ENCODE data around the gene USP33.
A peak's percentile ranks its signal among the peaks of the same experiment; 100 is the strongest.

The USP33 gene

DNA sequence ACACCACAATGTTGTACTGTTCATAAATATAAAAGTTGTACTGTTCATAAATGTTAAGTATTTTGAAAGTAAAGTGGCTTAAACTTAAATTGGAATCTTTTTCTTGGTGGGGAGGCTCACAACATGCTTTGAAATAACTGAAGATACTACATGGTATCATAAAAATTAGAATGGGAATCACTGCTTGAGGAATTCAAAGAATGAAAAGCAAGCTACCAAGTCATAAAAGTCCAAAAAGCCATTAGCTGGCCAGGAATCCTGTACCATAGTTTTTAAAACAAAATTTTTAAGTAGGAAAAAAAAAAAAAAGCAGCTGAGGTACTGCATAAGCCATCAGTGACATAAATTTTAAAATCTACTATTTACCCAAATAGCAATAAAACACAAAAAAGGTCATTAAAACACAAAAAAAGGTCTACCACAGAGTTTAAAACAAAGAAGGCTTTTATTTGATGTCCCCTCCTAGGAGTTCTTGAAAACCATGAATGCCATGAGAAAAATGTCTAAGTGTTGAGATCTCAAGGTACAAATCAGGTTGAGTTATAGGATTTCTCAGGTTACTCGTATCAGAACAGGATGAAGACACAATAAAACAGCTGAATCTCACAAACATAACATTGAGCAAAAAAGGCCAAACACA, 85.8 kb downstream of the USP33 start:
- Histone ChIP-seq H3K27ac (ENCODE audit: insufficient read depth in 1 of 2, low read depth in 1 of 2, low read length in 2 of 2, poor library complexity in 1 of 2, severe bottlenecking in 2 of 2) (no peak overlapping the region), H3K4me1 (ENCODE audit: control extremely low read depth in 1 of 4, control insufficient read depth in 4 of 4, insufficient read depth in 4 of 4, low read length in 3 of 4) (peaks cover 0 to 11% (median 0%) of the 10 kb centered on the region in 4 experiments), H3K4me3 (ENCODE audit: control insufficient read depth in 1 of 7, extremely low read depth in 1 of 7, insufficient read depth in 4 of 7, low read depth in 2 of 7, low read length in 6 of 7) (no peak overlapping the region), H3K36me3 (ENCODE audit: control insufficient read depth in 4 of 4, insufficient read depth in 4 of 4, low read length in 3 of 4) (peaks cover 0 to 9% (median 3%) of the 10 kb centered on the region in 4 experiments), H3K9me3 (ENCODE audit: control extremely low read depth in 1 of 5, control insufficient read depth in 4 of 5, insufficient read depth in 2 of 5, low read depth in 1 of 5, low read length in 4 of 5) (no peaks in the 10 kb centered on the region), H3K27me3 (replicated peaks in 2 of 5; ENCODE audit: control insufficient read depth in 4 of 5, insufficient read depth in 5 of 5, low read length in 4 of 5) (no peaks in the 10 kb centered on the region)
- no peak for DNase-seq
- ChIA-PET CTCF (interaction anchor here (0.8 kb wide), 1 partner anchor 395 kb away, joined by 3 read pairs; no protein-coding TSS in a partner anchor), POLR2A (interaction anchor here (0.5 kb wide), 1 partner anchor 374 kb away, joined by 5 read pairs; no protein-coding TSS in a partner anchor)
- WGBS (ENCODE audit: insufficient coverage): no CpG with 5 or more reads among the region's 1 CpG

DNA sequence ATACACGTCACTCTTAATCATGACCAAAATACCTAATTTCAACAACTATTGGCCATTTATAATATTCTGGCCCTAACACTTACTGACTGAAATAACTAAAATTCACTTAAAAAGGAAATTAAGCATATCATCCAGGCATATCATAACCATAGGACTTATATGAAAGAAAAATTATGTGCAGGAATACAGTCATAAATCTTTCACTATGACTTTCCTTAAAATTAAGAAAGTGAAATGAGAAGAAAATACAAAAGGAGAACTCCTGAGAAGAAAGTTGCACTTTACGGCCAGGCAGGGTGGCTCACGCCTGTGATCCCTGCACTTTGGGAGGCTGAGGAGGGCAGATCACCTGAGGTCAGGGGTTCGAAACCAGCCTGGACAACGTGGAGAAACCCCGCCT, 86.6 kb downstream of the USP33 start:
- CTCF ChIA-PET: interaction anchor here (0.8 to 1.1 kb wide), 2 partner anchors 31 to 394 kb away, joined by 3 read pairs; no protein-coding TSS in a partner anchor
- Histone ChIP-seq H3K27me3 (replicated peaks in 2 of 5; ENCODE audit: control insufficient read depth in 4 of 5, insufficient read depth in 5 of 5, low read length in 4 of 5) (no peaks in the 10 kb centered on the region), H3K9me3 (ENCODE audit: control extremely low read depth in 1 of 5, control insufficient read depth in 4 of 5, insufficient read depth in 2 of 5, low read depth in 1 of 5, low read length in 4 of 5) (no peaks in the 10 kb centered on the region), H3K27ac (ENCODE audit: insufficient read depth in 1 of 2, low read depth in 1 of 2, low read length in 2 of 2, poor library complexity in 1 of 2, severe bottlenecking in 2 of 2) (no peak overlapping the region), H3K4me1 (ENCODE audit: control extremely low read depth in 1 of 4, control insufficient read depth in 4 of 4, insufficient read depth in 4 of 4, low read length in 3 of 4) (peaks cover 0 to 9% (median 0%) of the 10 kb centered on the region in 4 experiments), H3K36me3 (ENCODE audit: control insufficient read depth in 4 of 4, insufficient read depth in 4 of 4, low read length in 3 of 4) (peaks cover 0 to 9% (median 3%) of the 10 kb centered on the region in 4 experiments), H3K4me3 (ENCODE audit: control insufficient read depth in 1 of 7, extremely low read depth in 1 of 7, insufficient read depth in 4 of 7, low read depth in 2 of 7, low read length in 6 of 7) (no peak overlapping the region)
- POLR2A ChIA-PET: no interaction called here
- DNase-seq: no peak
- 95% methylated on average over 6 of the region's 6 CpGs for WGBS (ENCODE audit: insufficient coverage)

DNA sequence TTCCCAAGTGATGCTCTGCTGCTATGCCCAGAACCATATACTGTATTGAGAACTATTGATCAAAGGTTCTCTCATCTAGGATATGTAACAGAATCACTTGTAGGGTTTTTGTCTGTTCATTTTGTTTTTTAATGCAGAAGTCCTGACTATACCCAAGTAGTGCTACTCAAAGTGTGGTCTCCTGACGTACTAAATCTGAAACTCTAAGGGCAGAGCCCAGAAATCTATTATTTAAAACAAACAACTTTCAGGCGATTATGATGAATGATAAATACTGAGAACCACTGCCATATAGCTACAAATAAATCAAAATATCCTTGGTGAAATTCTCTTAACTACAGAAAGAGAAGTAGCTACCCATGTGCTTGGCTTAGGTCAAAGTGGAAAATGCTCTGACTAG, 87.3 kb downstream of the USP33 start:
- no peak overlapping the region for H3K27ac ChIP-seq (ENCODE audit: insufficient read depth in 1 of 2, low read depth in 1 of 2, low read length in 2 of 2, poor library complexity in 1 of 2, severe bottlenecking in 2 of 2)
- H3K4me3 ChIP-seq (ENCODE audit: control insufficient read depth in 1 of 7, extremely low read depth in 1 of 7, insufficient read depth in 4 of 7, low read depth in 2 of 7, low read length in 6 of 7): no peak overlapping the region
- H3K36me3 ChIP-seq (ENCODE audit: control insufficient read depth in 4 of 4, insufficient read depth in 4 of 4, low read length in 3 of 4): peaks cover 0 to 9% (median 3%) of the 10 kb centered on the region in 4 experiments
- DNase-seq: no peak
- CTCF ChIA-PET: interaction anchor here (1.1 kb wide), 1 partner anchor 30 kb away, joined by 3 read pairs; no protein-coding TSS in a partner anchor
- POLR2A ChIA-PET: no interaction called here
- no peaks in the 10 kb centered on the region for H3K27me3 ChIP-seq (replicated peaks in 2 of 5; ENCODE audit: control insufficient read depth in 4 of 5, insufficient read depth in 5 of 5, low read length in 4 of 5)
- WGBS (ENCODE audit: insufficient coverage): 100% methylated on average over 1 of the region's 2 CpGs
- no peaks in the 10 kb centered on the region for H3K9me3 ChIP-seq (ENCODE audit: control extremely low read depth in 1 of 5, control insufficient read depth in 4 of 5, insufficient read depth in 2 of 5, low read depth in 1 of 5, low read length in 4 of 5)
- peaks cover 0 to 9% (median 0%) of the 10 kb centered on the region in 4 experiments for H3K4me1 ChIP-seq (ENCODE audit: control extremely low read depth in 1 of 4, control insufficient read depth in 4 of 4, insufficient read depth in 4 of 4, low read length in 3 of 4)

DNA sequence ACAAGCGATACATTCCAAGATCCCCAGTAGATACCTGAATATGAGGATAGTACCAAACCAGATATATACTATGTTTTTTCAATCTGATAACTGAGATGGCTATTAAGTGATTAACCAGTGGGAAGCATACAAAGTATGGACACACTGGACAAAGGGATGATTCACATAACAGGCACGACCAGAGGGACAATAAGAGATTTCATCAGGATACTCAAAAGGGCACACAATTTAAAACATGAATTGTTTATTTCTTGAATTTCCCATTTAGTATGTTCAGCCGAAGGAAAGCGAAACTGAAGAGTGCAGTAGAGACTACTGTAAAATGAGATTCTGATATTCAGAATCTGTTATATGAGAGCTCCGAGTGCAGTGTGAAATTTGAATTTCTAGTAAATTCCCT, 87.8 kb downstream of the USP33 start:
- peaks cover 0 to 9% (median 3%) of the 10 kb centered on the region in 4 experiments for H3K36me3 ChIP-seq (ENCODE audit: control insufficient read depth in 4 of 4, insufficient read depth in 4 of 4, low read length in 3 of 4)
- no peaks in the 10 kb centered on the region for H3K9me3 ChIP-seq (ENCODE audit: control extremely low read depth in 1 of 5, control insufficient read depth in 4 of 5, insufficient read depth in 2 of 5, low read depth in 1 of 5, low read length in 4 of 5)
- H3K27ac ChIP-seq (ENCODE audit: insufficient read depth in 1 of 2, low read depth in 1 of 2, low read length in 2 of 2, poor library complexity in 1 of 2, severe bottlenecking in 2 of 2): no peak overlapping the region
- H3K27me3 ChIP-seq (replicated peaks in 2 of 5; ENCODE audit: control insufficient read depth in 4 of 5, insufficient read depth in 5 of 5, low read length in 4 of 5): no peaks in the 10 kb centered on the region
- POLR2A ChIA-PET: no interaction called here
- DNase-seq: no peak
- no peak overlapping the region for H3K4me3 ChIP-seq (ENCODE audit: control insufficient read depth in 1 of 7, extremely low read depth in 1 of 7, insufficient read depth in 4 of 7, low read depth in 2 of 7, low read length in 6 of 7)
- WGBS (ENCODE audit: insufficient coverage): 100% methylated on average over 1 of the region's 5 CpGs
- peaks cover 0 to 9% (median 0%) of the 10 kb centered on the region in 4 experiments for H3K4me1 ChIP-seq (ENCODE audit: control extremely low read depth in 1 of 4, control insufficient read depth in 4 of 4, insufficient read depth in 4 of 4, low read length in 3 of 4)
- CTCF ChIA-PET: no interaction called here

DNA sequence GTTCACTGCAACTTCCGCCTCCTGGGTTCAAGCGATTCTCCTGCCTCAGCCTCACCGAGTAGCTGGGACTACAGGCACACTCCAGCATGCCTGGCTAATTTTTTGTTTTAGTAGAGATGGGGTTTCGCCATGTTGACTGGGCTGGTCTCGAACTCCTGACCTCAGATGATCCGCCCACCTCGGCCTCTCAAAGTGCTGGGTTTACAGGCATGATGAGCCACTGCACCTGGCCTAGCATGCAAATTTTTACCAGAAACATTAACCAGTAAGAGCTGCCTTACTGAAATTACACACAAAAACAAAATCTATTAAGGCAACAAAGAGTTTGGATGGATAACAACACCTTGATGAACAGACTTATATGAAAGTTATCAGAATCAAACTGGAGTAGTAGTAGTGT, 89.3 kb downstream of the USP33 start:
- peaks cover 0 to 9% (median 0%) of the 10 kb centered on the region in 4 experiments for H3K4me1 ChIP-seq (ENCODE audit: control extremely low read depth in 1 of 4, control insufficient read depth in 4 of 4, insufficient read depth in 4 of 4, low read length in 3 of 4)
- H3K36me3 ChIP-seq (ENCODE audit: control insufficient read depth in 4 of 4, insufficient read depth in 4 of 4, low read length in 3 of 4): peaks cover 0 to 2% (median 2%) of the 10 kb centered on the region in 4 experiments
- H3K9me3 ChIP-seq (ENCODE audit: control extremely low read depth in 1 of 5, control insufficient read depth in 4 of 5, insufficient read depth in 2 of 5, low read depth in 1 of 5, low read length in 4 of 5): no peaks in the 10 kb centered on the region
- no peak overlapping the region for H3K4me3 ChIP-seq (ENCODE audit: control insufficient read depth in 1 of 7, extremely low read depth in 1 of 7, insufficient read depth in 4 of 7, low read depth in 2 of 7, low read length in 6 of 7)
- no peak overlapping the region for H3K27ac ChIP-seq (ENCODE audit: insufficient read depth in 1 of 2, low read depth in 1 of 2, low read length in 2 of 2, poor library complexity in 1 of 2, severe bottlenecking in 2 of 2)
- POLR2A ChIA-PET: interaction anchor here (0.6 kb wide), 1 partner anchor 16 kb away, joined by 3 read pairs; no protein-coding TSS in a partner anchor
- no peaks in the 10 kb centered on the region for H3K27me3 ChIP-seq (replicated peaks in 2 of 5; ENCODE audit: control insufficient read depth in 4 of 5, insufficient read depth in 5 of 5, low read length in 4 of 5)
- 100% methylated on average over 6 of the region's 7 CpGs for WGBS (ENCODE audit: insufficient coverage)
- no peak for DNase-seq
- CTCF ChIA-PET: no interaction called here

DNA sequence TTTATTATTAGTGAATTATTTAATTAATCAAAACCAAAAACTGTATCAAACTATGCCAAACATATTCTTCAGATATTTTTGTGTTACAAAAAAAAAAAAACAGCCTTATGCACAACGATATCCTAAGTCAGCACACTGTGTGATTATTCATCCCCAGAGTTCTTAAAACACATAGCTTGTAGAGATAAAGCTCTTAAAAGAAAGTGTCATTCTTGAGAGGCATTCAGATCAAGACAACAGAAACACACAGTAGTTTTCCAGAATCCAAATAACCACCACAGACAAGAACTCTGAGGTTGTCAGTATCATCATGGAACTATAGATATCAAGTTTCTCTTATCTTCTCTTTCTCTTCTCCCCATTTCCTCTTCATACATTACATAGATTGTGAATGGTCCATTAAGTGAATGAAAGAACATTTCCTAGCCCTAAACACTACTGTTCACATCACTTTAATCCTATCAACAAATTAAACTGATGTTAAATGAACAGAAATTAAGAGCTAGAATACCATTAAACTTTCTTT, 90.7 kb downstream of the USP33 start:
- ChIA-PET POLR2A (no interaction called here), CTCF (interaction anchor here (0.6 to 1.6 kb wide), 5 partner anchors 10 to 322 kb away, joined by 3 to 4 read pairs (median 3); no protein-coding TSS in a partner anchor)
- H3K27me3 ChIP-seq (replicated peaks in 2 of 5; ENCODE audit: control insufficient read depth in 4 of 5, insufficient read depth in 5 of 5, low read length in 4 of 5): no peaks in the 10 kb centered on the region
- no CpG with 5 or more reads among the region's 1 CpG for WGBS (ENCODE audit: insufficient coverage)
- no peak for DNase-seq
- H3K4me1 ChIP-seq (ENCODE audit: control extremely low read depth in 1 of 4, control insufficient read depth in 4 of 4, insufficient read depth in 4 of 4, low read length in 3 of 4): peaks cover 0 to 9% (median 1%) of the 10 kb centered on the region in 4 experiments
- H3K4me3 ChIP-seq (ENCODE audit: control insufficient read depth in 1 of 7, extremely low read depth in 1 of 7, insufficient read depth in 4 of 7, low read depth in 2 of 7, low read length in 6 of 7): no peak overlapping the region
- H3K36me3 ChIP-seq (ENCODE audit: control insufficient read depth in 4 of 4, insufficient read depth in 4 of 4, low read length in 3 of 4): peaks cover 0 to 2% (median 0%) of the 10 kb centered on the region in 4 experiments
- H3K9me3 ChIP-seq (ENCODE audit: control extremely low read depth in 1 of 5, control insufficient read depth in 4 of 5, insufficient read depth in 2 of 5, low read depth in 1 of 5, low read length in 4 of 5): no peaks in the 10 kb centered on the region
- H3K27ac ChIP-seq (ENCODE audit: insufficient read depth in 1 of 2, low read depth in 1 of 2, low read length in 2 of 2, poor library complexity in 1 of 2, severe bottlenecking in 2 of 2): no peak overlapping the region

DNA sequence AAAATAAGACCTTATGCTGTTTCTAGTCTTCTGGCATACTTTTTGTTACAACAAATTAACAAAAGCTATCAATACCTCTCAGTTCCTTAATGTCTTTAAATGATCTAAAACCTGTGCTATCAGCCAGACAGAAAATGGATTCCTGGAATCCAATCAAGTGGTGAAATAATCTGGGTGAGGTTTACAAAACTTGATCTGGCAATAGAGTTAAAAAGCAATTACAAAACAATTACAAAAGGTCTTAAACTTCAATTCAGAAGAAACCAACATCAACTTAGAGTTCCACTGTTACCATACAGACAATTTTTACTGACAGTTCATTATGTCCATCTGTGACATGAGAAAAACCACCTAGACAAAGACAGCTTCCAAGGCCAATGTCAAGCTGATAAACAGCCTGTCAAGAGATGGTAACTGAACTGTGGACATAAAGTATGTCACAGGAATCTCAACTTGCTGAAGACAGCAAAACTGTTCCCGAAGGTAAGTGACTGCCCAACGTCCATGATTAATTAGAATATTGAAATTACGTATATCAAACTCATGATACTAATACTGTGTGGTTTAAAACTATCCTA, 94.6 kb downstream of the USP33 start:
- peak overlapping the region in 1 of 2 experiments; percentile 12 for H3K27ac ChIP-seq (ENCODE audit: insufficient read depth in 1 of 2, low read depth in 1 of 2, low read length in 2 of 2, poor library complexity in 1 of 2, severe bottlenecking in 2 of 2)
- H3K36me3 ChIP-seq (ENCODE audit: control insufficient read depth in 4 of 4, insufficient read depth in 4 of 4, low read length in 3 of 4): peaks cover 0 to 6% (median 2%) of the 10 kb centered on the region in 4 experiments
- H3K4me3 ChIP-seq (ENCODE audit: control insufficient read depth in 1 of 7, extremely low read depth in 1 of 7, insufficient read depth in 4 of 7, low read depth in 2 of 7, low read length in 6 of 7): no peak overlapping the region
- H3K9me3 ChIP-seq (ENCODE audit: control extremely low read depth in 1 of 5, control insufficient read depth in 4 of 5, insufficient read depth in 2 of 5, low read depth in 1 of 5, low read length in 4 of 5): no peaks in the 10 kb centered on the region
- H3K4me1 ChIP-seq (ENCODE audit: control extremely low read depth in 1 of 4, control insufficient read depth in 4 of 4, insufficient read depth in 4 of 4, low read length in 3 of 4): peaks cover 0 to 3% (median 0%) of the 10 kb centered on the region in 4 experiments
- ChIA-PET POLR2A (no interaction called here), CTCF (interaction anchor here (0.6 to 1.2 kb wide), 3 partner anchors 15 to 88 kb away, joined by 3 to 7 read pairs (median 3); partner anchors contain the start of gene ZZZ3)
- no CpG with 5 or more reads among the region's 3 CpGs for WGBS (ENCODE audit: insufficient coverage)
- no peaks in the 10 kb centered on the region for H3K27me3 ChIP-seq (replicated peaks in 2 of 5; ENCODE audit: control insufficient read depth in 4 of 5, insufficient read depth in 5 of 5, low read length in 4 of 5)
- DNase-seq: no peak
